HepG2 (cell line): Measurements from ENCODE around the gene C11orf24. TPM values are rescaled to one million over a fixed set of nuclear protein-coding genes. Genes with fewer than 3 reads are reported as not detected.
A peak's percentile ranks its signal among the peaks of the same experiment; 100 is the strongest.

ENCODE experiments used
- ATAC-seq: fragments of 200-7000 bp; cut with Tn5 transposase; 3 replicates; pipeline ENCODE4 v1.9.1; 2020; ENCODE audit warnings: mild to moderate bottlenecking, moderate library complexity
- BruUV-seq: library from RNA; stranded (reverse); fragments of 400-500 nt; replicated peaks from 2 replicates; lab custom pipeline; 2021; lab: Mats Ljungman, UMichigan
- CTCF ChIA-PET: fragments of 300-600 bp; formaldehyde crosslinking; extraction: SDS; loops from one replicate; lab custom pipeline; 2021; ENCODE audit warnings: low total read pairs, inconsistent platforms, low intra/inter-chr PET ratio; lab: Yijun Ruan, JAX
- POLR2A ChIA-PET: fragments of 350-600 bp; sonication (Branson Sonifier 250); formaldehyde crosslinking; loops from one replicate; lab custom pipeline; 2020; ENCODE audit warnings: antibody characterized with exemption, inconsistent platforms; lab: Yijun Ruan, JAX
- DNase-seq: peaks from one replicate; pipeline ENCODE4 v3.0.0-alpha.2; 2015; ENCODE audit warnings: low spot score
- FAIRE-seq: peaks from 3 replicates; lab custom pipeline; 2011; peaks lifted over from hg19 to GRCh38; lab: Jason Lieb, UNC
- H2AFZ ChIP-seq: one replicate; pipeline ENCODE4 v1.6.1; 2011; ENCODE audit warnings: low read length, inconsistent platforms
- H3K27ac ChIP-seq: fragments of 300-600 bp; 3 replicates; pipeline ENCODE4 v1.8.0; 2011; ENCODE audit warnings: mixed run types, mild to moderate bottlenecking, mixed read lengths, low read length, inconsistent platforms; ENCODE audit not compliant: insufficient read depth; ENCODE audit errors: extremely low read length
- H3K27me3 ChIP-seq, 2 experiments: fragments of 200-600 bp in 1 of 2; 2 replicates in 1 of 2; 3 replicates in 1 of 2; pipeline versions ENCODE4 v1.6.0 to v1.8.0; 2011; ENCODE audit warnings: low read length in 2 of 2, mild to moderate bottlenecking in 2 of 2, moderate library complexity in 2 of 2, inconsistent platforms in 1 of 2; ENCODE audit not compliant: insufficient read depth in 2 of 2, control insufficient read depth in 1 of 2
- H3K36me3 ChIP-seq, 2 experiments: fragments of 200-600 bp in 1 of 2; replicated peaks in 1 of 2; 2 replicates in 1 of 2; 3 replicates in 1 of 2; pipeline versions ENCODE4 v1.5.1 to v1.8.0; 2011; ENCODE audit warnings: low read length in 2 of 2, inconsistent platforms in 1 of 2; ENCODE audit not compliant: insufficient read depth in 2 of 2, control insufficient read depth in 1 of 2
- H3K4me1 ChIP-seq: 2 replicates; pipeline ENCODE4 v1.5.1; 2012; ENCODE audit warnings: low read length, inconsistent platforms; ENCODE audit not compliant: insufficient read depth
- H3K4me2 ChIP-seq: 2 replicates; pipeline ENCODE4 v1.6.0; 2011; ENCODE audit warnings: low read depth, low read length, inconsistent platforms
- H3K4me3 ChIP-seq, 3 experiments: fragments of 200-600 bp in 1 of 3; sonication (generic), shearing (Covaris generic) in 1 of 3; replicated peaks in 1 of 3; 2 replicates each; pipeline ENCODE4 v1.5.1; 2011 to 2016; ENCODE audit warnings: low read length in 3 of 3, inconsistent platforms in 2 of 3, low read depth in 2 of 3, mild to moderate bottlenecking in 2 of 3, control low read depth in 1 of 3, mixed read lengths in 1 of 3; ENCODE audit not compliant: insufficient read depth in 1 of 3
- H3K79me2 ChIP-seq: one replicate; pipeline ENCODE4 v1.6.1; 2011; ENCODE audit warnings: low read length, inconsistent platforms; ENCODE audit not compliant: insufficient read depth
- H3K9ac ChIP-seq: 2 replicates; pipeline ENCODE4 v1.6.0; 2011; ENCODE audit warnings: mild to moderate bottlenecking, low read depth, low read length, inconsistent platforms; ENCODE audit not compliant: insufficient read depth
- H3K9me3 ChIP-seq: 2 replicates; pipeline ENCODE4 v1.5.1; 2012; ENCODE audit warnings: mild to moderate bottlenecking, low read length
- H4K20me1 ChIP-seq: 2 replicates; pipeline ENCODE4 v1.6.0; 2011; ENCODE audit warnings: inconsistent platforms, mild to moderate bottlenecking, low read length, moderate library complexity; ENCODE audit not compliant: insufficient read depth
- FOXA3 ChIP-seq: IDR thresholded peaks from 2 replicates; pipeline ENCODE4 v1.6.1; 2016; ENCODE audit warnings: missing genetic modification reagents, missing compliant biosample characterization
- IRF2 ChIP-seq: IDR thresholded peaks from 2 replicates; pipeline ENCODE4 v1.6.1; 2018; ENCODE audit warnings: missing genetic modification reagents, missing compliant biosample characterization
- MAX ChIP-seq: IDR thresholded peaks from 2 replicates; pipeline ENCODE4 v1.6.1; 2012; ENCODE audit warnings: inconsistent platforms
- NAIF1 ChIP-seq: sonication (generic); formaldehyde crosslinking; IDR thresholded peaks from 2 replicates; pipeline ENCODE4 v1.5.0; 2020; ENCODE audit warnings: mild to moderate bottlenecking, missing genetic modification reagents, borderline replicate concordance
- PBX2 ChIP-seq: IDR thresholded peaks from 2 replicates; pipeline ENCODE4 v1.6.1; 2016; ENCODE audit warnings: control low read depth
- PITX1 ChIP-seq: sonication (generic); formaldehyde crosslinking; IDR thresholded peaks from 2 replicates; pipeline ENCODE4 v1.5.1; 2020; ENCODE audit warnings: mild to moderate bottlenecking, missing genetic modification reagents
- PRDM10 ChIP-seq: sonication (generic); formaldehyde crosslinking; IDR thresholded peaks from 2 replicates; pipeline ENCODE4 v1.4.0; 2020; ENCODE audit warnings: low read depth, missing genetic modification reagents
- ZBTB25 ChIP-seq: IDR thresholded peaks from 2 replicates; pipeline ENCODE4 v1.6.1; 2018; ENCODE audit warnings: missing genetic modification reagents
- ZIK1 ChIP-seq: sonication (generic); formaldehyde crosslinking; IDR thresholded peaks from 2 replicates; pipeline ENCODE4 v1.5.0; 2020; ENCODE audit warnings: mild to moderate bottlenecking, low read depth, missing genetic modification reagents, borderline replicate concordance
- ZNF230 ChIP-seq: sonication (generic); formaldehyde crosslinking; IDR thresholded peaks from 2 replicates; pipeline ENCODE4 v1.4.0; 2020; ENCODE audit warnings: mild to moderate bottlenecking, missing genetic modification reagents
- ZNF414 ChIP-seq: sonication (generic); formaldehyde crosslinking; IDR thresholded peaks from 2 replicates; pipeline ENCODE4 v1.5.0; 2020; ENCODE audit warnings: missing genetic modification reagents
- WGBS: methylation state at CpG from one replicate; pipeline ENCODE4 v1.1.6; 2017; ENCODE audit warnings: low lambda C conversion rate; 5-methylcytosine and 5-hydroxymethylcytosine counted together
- in situ Hi-C: cut with HindIII; loops from 2 replicates; pipeline ENCODE4 v1.10.0; 2017; ENCODE audit warnings: low pct_unique_long_range_greater_than_20kb; ENCODE audit not compliant: extremely low pct_ligation_motif_present
- intact Hi-C: fragments of 100-400 bp; cut with micrococcal nuclease; formaldehyde crosslinking; loops from one replicate; pipeline ENCODE4 v1.10.0; 2022; ENCODE audit not compliant: unreplicated experiment
- polyA plus RNA-seq, 8 experiments: library from polyadenylated mRNA; depleted of rRNA in 3 of 8; stranded (reverse) in 7 of 8; unstranded in 1 of 8; fragments of >200 nt; fragmentation: Illumina TruSeq in 4 of 8; extraction: Trizol in 4 of 8; gene quantifications; 2 replicates each; pipeline versions ENCODE4 v1.2.1 to v1.2.3, GENCODE V29; 2011 to 2016; ENCODE audit warnings: low read depth in 4 of 8, missing spikeins in 1 of 8, mixed read lengths in 1 of 8; ENCODE audit not compliant: insufficient read depth in 1 of 8
- total RNA-seq, 5 experiments: library from RNA; depleted of rRNA; stranded (reverse); fragments of >200 nt; fragmentation: Illumina TruSeq; extraction: Trizol; gene quantifications; 2 replicates each; pipeline ENCODE4 v1.2.3, GENCODE V29; 2016; ENCODE audit warnings: low read depth in 1 of 5

The C11orf24 gene
- total and polyA plus RNA-seq, 2 of the 13 experiments (the other 11 are each of a cell fraction or from before 2014, with no cell fraction given), result 52.9 to 55.5 TPM

- TF ChIP-seq PRDM10 (no peak), MAX (peak; percentile 46; the same call in 1 of the 2 replicates)
- TF ChIP-seq, all 625 proteins: peak for 7
Observed at GRCh38 chr11:68275721-68276507, 4.1 kb upstream of the C11orf24 start (continued).

GRCh38 chr11:68274306-68274705 is 2.5 kb upstream of the C11orf24 start:
- no peak for DNase-seq

More at GRCh38 chr11:68274306-68274705, 2.5 kb upstream of the C11orf24 start:
- BruUV-seq, result no TSS peak
- FAIRE-seq, result no peak
- Histone ChIP-seq H3K27me3 (no peaks in the 10 kb centered on the region; a peak in 1 of 5 replicates), H3K9ac (no peak overlapping the region), H3K4me1 (peaks cover 55% of the 10 kb centered on the region), H3K4me3 (no peak overlapping the region), H3K79me2 (peaks cover 28% of the 10 kb centered on the region), H4K20me1 (peaks cover 5% of the 10 kb centered on the region; the same call in 1 of the 2 replicates)
- intact Hi-C loops, result no loop called here
- POLR2A ChIA-PET, result interaction anchor here (6.4 kb wide), 1 partner anchor 22 kb away, joined by 220 read pairs; no protein-coding TSS in a partner anchor
- TF ChIP-seq MAX (no peak), PBX2 (CRISPR knock-in tag) (no peak), ZBTB25 (no peak), NAIF1 (CRISPR knock-in tag) (no peak), ZNF230 (CRISPR knock-in tag) (no peak), IRF2 (CRISPR knock-in tag) (no peak), PITX1 (CRISPR knock-in tag) (no peak), ZNF414 (CRISPR knock-in tag) (no peak), ZIK1 (CRISPR knock-in tag) (no peak), FOXA3 (CRISPR knock-in tag) (no peak)
- TF ChIP-seq, all 625 proteins: peak for 0
- in situ Hi-C loops, result no loop called here
- no peak overlapping the region for H3K4me2 ChIP-seq
- no peak overlapping the region for H2AFZ ChIP-seq
- WGBS, result 60% methylated on average over 1 of the region's 1 CpG
- no peak for ATAC-seq
- H3K36me3 ChIP-seq, result peaks cover 0 to 3% of the 10 kb centered on the region in 2 experiments; a peak in 2 of 5 replicates
- H3K9me3 ChIP-seq, result no peaks in the 10 kb centered on the region
- peak overlapping the region; percentile 12 for H3K27ac ChIP-seq
- CTCF ChIA-PET, result no interaction called here
